Measurements from ENCODE around the gene SPATA19.
"Not testable (repeated sequence)": the region's sequence is repeated elsewhere in the genome, so short reads cannot be mapped to it uniquely, and the experiment has no call there.

The SPATA19 gene

DNA sequence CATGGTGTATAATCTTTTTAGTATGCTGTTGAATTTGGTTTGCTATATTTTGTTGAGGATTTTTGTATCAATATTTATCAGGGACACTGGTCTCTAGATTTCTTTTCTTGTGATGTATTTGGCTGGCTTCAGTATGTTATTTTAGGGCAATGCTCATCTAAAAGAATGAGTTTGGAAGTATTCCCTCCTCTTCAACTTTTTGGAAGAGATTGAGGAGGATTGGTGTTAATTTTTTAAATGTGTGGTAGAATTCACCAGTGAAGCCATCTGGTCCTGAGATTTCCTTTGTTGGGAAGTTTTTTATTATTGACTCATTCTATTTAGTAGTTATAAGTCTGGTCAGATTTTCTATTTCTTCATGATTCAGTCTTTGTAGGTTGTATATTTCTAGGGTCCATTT lies 22.1 kb upstream of the SPATA19 start:
- H3K9ac ChIP-seq (ENCODE audit: low read depth in 1 of 2, low read length in 2 of 2): no peak overlapping the region
- no peak overlapping the region for H3K27ac ChIP-seq (ENCODE audit: low read depth, low read length)
- no peaks in the 10 kb centered on the region for H3K9me3 ChIP-seq (ENCODE audit: control insufficient read depth in 1 of 2, low read length in 2 of 2)
- no peaks in the 10 kb centered on the region for H3K36me3 ChIP-seq (ENCODE audit: control insufficient read depth in 1 of 2, insufficient read depth in 2 of 2, low read length in 2 of 2)
- no peaks in the 10 kb centered on the region for H3K27me3 ChIP-seq (ENCODE audit: control insufficient read depth in 1 of 2, insufficient read depth in 2 of 2, low read length in 2 of 2)
- no peaks in the 10 kb centered on the region for H3K4me1 ChIP-seq (ENCODE audit: control insufficient read depth in 1 of 2, insufficient read depth in 2 of 2, low read length in 2 of 2)
- no peak overlapping the region for H3K4me3 ChIP-seq (ENCODE audit: low read depth in 1 of 2, low read length in 2 of 2)

DNA sequence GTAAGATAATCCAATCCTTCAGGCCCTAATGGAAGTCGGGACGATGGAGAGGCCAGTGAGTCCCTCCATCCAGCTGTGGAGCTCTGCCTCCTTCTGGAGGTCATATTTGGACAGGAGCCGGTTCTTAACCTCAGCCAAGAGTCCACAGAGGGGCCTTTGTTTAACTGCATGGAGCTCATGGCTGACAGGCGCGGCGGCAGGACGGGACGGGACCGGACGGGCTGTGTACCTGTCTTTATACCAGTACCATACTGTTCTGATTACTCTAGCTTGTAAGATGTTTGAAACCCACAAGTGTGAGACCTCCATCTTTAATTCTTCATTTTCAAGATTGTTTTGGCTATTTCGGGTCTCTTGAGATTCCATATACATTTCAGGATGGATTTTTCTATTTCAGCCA lies 20.2 kb upstream of the SPATA19 start:
- H3K4me3 ChIP-seq (ENCODE audit: low read depth in 1 of 2, low read length in 2 of 2): no peak overlapping the region
- H3K27ac ChIP-seq (ENCODE audit: low read depth, low read length): no peak overlapping the region

DNA sequence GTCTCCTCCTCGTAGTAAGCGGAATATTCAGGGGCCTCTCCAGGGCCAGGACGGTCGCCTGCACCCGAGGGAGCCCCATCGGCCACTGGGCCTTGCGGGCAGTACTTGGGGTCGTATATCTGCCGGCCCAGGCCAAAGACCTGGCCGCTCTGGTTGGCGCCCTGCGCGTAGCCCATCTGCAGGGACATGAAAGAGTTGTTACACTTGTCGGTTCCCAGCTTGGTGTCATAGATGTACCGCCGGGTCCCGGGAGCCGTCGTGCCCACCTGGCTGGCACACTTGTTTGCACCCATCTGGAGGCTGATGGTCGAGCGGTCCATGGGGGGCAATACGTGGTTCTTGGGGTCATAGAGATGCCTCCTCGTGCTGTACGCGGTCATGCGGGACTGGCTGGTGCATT lies 19.4 kb upstream of the SPATA19 start:
- no peaks in the 10 kb centered on the region for H3K36me3 ChIP-seq (ENCODE audit: control insufficient read depth in 1 of 2, insufficient read depth in 2 of 2, low read length in 2 of 2)
- H3K4me3 ChIP-seq (ENCODE audit: low read depth in 1 of 2, low read length in 2 of 2): no peak overlapping the region
- no peak overlapping the region for H3K9ac ChIP-seq (ENCODE audit: low read depth in 1 of 2, low read length in 2 of 2)
- H3K27ac ChIP-seq (ENCODE audit: low read depth, low read length): no peak overlapping the region
- no peaks in the 10 kb centered on the region for H3K27me3 ChIP-seq (ENCODE audit: control insufficient read depth in 1 of 2, insufficient read depth in 2 of 2, low read length in 2 of 2)
- no peaks in the 10 kb centered on the region for H3K9me3 ChIP-seq (ENCODE audit: control insufficient read depth in 1 of 2, low read length in 2 of 2)
- H3K4me1 ChIP-seq (ENCODE audit: control insufficient read depth in 1 of 2, insufficient read depth in 2 of 2, low read length in 2 of 2): no peaks in the 10 kb centered on the region

More for the DNA sequence above, 20.2 kb upstream of the SPATA19 start:
- no peak overlapping the region for H3K9ac ChIP-seq (ENCODE audit: low read depth in 1 of 2, low read length in 2 of 2)
- H3K36me3 ChIP-seq (ENCODE audit: control insufficient read depth in 1 of 2, insufficient read depth in 2 of 2, low read length in 2 of 2): no peaks in the 10 kb centered on the region
- H3K9me3 ChIP-seq (ENCODE audit: control insufficient read depth in 1 of 2, low read length in 2 of 2): no peaks in the 10 kb centered on the region
- H3K27me3 ChIP-seq (ENCODE audit: control insufficient read depth in 1 of 2, insufficient read depth in 2 of 2, low read length in 2 of 2): no peaks in the 10 kb centered on the region
- H3K4me1 ChIP-seq (ENCODE audit: control insufficient read depth in 1 of 2, insufficient read depth in 2 of 2, low read length in 2 of 2): no peaks in the 10 kb centered on the region

DNA sequence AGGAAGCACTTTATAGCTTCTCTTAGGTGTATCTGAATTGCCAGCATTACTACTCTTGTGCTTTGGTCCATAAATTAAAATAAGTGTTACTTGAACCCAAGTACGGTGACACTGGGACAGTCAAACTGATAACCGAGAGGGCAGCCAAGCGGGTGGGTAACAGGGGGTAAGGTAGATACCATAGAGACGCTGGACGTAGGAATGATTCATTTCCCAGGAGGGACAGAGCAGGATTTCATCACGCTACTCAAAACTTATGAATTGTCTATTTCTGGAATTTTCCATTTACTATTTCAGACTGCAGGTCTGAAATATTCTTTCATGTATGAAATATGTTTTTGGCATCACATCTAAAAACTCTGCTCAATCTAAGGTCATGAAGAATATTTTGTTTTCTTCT lies 14.8 kb upstream of the SPATA19 start:
- Histone ChIP-seq H3K9ac (ENCODE audit: low read depth in 1 of 2, low read length in 2 of 2) (no peak overlapping the region), H3K4me1 (ENCODE audit: control insufficient read depth in 1 of 2, insufficient read depth in 2 of 2, low read length in 2 of 2) (no peaks in the 10 kb centered on the region), H3K27me3 (ENCODE audit: control insufficient read depth in 1 of 2, insufficient read depth in 2 of 2, low read length in 2 of 2) (no peaks in the 10 kb centered on the region), H3K4me3 (ENCODE audit: low read depth in 1 of 2, low read length in 2 of 2) (no peak overlapping the region), H3K9me3 (ENCODE audit: control insufficient read depth in 1 of 2, low read length in 2 of 2) (no peaks in the 10 kb centered on the region), H3K27ac (ENCODE audit: low read depth, low read length) (no peak overlapping the region), H3K36me3 (ENCODE audit: control insufficient read depth in 1 of 2, insufficient read depth in 2 of 2, low read length in 2 of 2) (no peaks in the 10 kb centered on the region)

DNA sequence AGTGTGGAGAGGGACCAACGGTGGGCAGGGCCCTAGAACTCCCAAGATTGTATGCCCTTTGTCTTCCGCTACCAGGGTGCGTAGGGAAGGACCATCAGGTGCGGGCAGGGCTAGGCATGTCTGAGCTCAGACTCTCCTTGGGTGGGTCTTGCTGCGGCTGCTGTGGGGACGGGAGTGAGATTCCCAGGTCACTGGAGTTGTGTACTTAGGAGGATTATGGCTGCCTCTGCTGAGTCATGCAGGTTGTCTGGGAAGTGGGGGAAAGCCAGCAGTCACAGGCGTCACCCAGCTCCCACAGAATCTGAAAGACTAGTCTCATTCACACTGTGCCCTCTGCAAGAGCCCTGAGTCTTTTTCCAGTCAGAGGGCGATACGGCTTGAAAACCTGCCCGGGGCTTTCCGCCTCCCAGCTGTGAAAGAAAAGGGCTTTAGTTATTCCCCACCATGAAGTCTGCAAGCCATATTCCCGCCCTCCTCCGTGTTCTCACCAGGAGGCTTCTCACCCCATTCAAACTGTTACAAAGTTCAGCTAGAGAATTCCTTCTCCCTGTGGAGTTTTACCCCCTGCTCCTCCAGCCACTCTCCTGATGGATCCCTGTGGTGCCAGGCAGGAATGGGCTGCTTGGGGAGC lies 9.1 kb upstream of the SPATA19 start:
- H3K9me3 ChIP-seq (ENCODE audit: control insufficient read depth in 1 of 2, low read length in 2 of 2); H3K27me3 ChIP-seq (ENCODE audit: control insufficient read depth in 1 of 2, insufficient read depth in 2 of 2, low read length in 2 of 2); H3K36me3 ChIP-seq (ENCODE audit: control insufficient read depth in 1 of 2, insufficient read depth in 2 of 2, low read length in 2 of 2); H3K4me3 ChIP-seq (ENCODE audit: low read depth in 1 of 2, low read length in 2 of 2); H3K27ac ChIP-seq (ENCODE audit: low read depth, low read length); H3K4me1 ChIP-seq (ENCODE audit: control insufficient read depth in 1 of 2, insufficient read depth in 2 of 2, low read length in 2 of 2); H3K9ac ChIP-seq (ENCODE audit: low read depth in 1 of 2, low read length in 2 of 2): not testable (repeated sequence)

DNA sequence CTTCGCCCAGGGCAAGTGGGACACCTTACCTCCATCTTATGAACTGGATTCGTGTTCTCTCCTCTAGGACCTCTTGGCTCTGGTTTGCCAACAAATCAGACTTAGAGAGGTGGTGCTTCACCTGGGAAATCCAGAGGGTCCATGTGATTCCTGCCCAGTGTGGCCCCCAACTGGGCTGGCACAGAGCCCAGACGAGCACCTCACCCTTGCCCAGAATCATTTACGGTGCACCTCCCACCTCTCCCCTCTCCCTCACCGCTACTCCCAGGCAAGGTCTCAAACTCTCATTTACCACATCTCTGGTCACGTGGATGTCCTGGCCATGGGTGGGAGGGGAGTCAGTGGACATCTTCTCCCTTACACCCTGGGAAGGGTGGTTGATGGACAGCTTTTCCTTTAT lies 1.1 kb downstream of the SPATA19 start:
- H3K27me3 ChIP-seq (ENCODE audit: control insufficient read depth in 1 of 2, insufficient read depth in 2 of 2, low read length in 2 of 2): no peaks in the 10 kb centered on the region
- H3K4me3 ChIP-seq (ENCODE audit: low read depth in 1 of 2, low read length in 2 of 2): no peak overlapping the region
- H3K9ac ChIP-seq (ENCODE audit: low read depth in 1 of 2, low read length in 2 of 2): no peak overlapping the region
- no peak overlapping the region for H3K27ac ChIP-seq (ENCODE audit: low read depth, low read length)
- no peaks in the 10 kb centered on the region for H3K4me1 ChIP-seq (ENCODE audit: control insufficient read depth in 1 of 2, insufficient read depth in 2 of 2, low read length in 2 of 2)
- H3K36me3 ChIP-seq (ENCODE audit: control insufficient read depth in 1 of 2, insufficient read depth in 2 of 2, low read length in 2 of 2): no peaks in the 10 kb centered on the region
- no peaks in the 10 kb centered on the region for H3K9me3 ChIP-seq (ENCODE audit: control insufficient read depth in 1 of 2, low read length in 2 of 2)

DNA sequence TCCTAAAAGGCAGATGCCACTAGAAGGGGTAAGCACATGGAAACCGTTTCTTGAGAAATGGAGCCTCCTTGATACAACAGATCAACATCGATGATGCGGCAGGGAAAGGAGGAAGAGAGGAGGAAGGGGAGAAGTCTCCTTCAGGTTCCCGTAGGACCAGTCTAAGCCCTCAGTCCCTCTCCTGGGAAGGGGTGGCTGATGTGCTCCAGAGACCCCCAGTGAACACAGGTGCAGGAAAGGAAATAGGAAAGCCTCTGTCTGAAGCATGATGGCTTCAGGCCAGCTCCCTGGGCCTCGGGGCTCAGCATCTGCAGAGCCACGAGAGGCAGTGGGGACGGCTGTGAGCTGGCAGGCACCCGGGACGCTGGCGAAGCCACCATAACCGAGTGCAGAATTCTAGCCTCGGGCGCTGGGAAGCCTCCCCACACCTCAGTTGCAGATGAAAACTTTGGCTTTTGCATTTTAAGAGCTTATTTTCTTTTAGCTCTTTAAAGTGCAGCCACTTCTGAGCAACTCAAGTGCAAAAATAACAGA lies 1.8 kb downstream of the SPATA19 start:
- H3K9ac ChIP-seq (ENCODE audit: low read depth in 1 of 2, low read length in 2 of 2): no peak overlapping the region

DNA sequence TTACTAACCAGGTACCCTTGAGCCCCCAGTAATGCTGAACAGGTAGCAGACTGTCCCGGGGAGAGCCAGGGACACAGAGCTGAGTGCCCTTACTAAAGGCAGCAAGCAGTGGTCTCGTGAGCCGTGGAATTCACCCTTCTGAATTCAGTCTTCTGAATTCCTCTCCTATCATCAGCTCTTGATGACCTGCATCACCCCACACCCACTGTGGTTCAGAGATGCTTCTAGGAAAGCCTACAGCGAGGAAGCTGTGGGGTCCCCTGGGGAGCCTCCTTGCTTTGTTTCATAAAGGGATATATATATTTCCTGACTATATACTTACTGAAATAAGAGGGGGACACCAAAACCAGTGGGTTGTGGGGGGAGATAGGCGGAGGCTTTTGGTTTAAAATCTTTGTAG lies 2.6 kb downstream of the SPATA19 start:
- no peaks in the 10 kb centered on the region for H3K9me3 ChIP-seq (ENCODE audit: control insufficient read depth in 1 of 2, low read length in 2 of 2)

More for the DNA sequence above, 1.8 kb downstream of the SPATA19 start:
- Histone ChIP-seq H3K36me3 (ENCODE audit: control insufficient read depth in 1 of 2, insufficient read depth in 2 of 2, low read length in 2 of 2) (no peaks in the 10 kb centered on the region), H3K27me3 (ENCODE audit: control insufficient read depth in 1 of 2, insufficient read depth in 2 of 2, low read length in 2 of 2) (no peaks in the 10 kb centered on the region), H3K27ac (ENCODE audit: low read depth, low read length) (no peak overlapping the region), H3K4me3 (ENCODE audit: low read depth in 1 of 2, low read length in 2 of 2) (no peak overlapping the region), H3K9me3 (ENCODE audit: control insufficient read depth in 1 of 2, low read length in 2 of 2) (no peaks in the 10 kb centered on the region), H3K4me1 (ENCODE audit: control insufficient read depth in 1 of 2, insufficient read depth in 2 of 2, low read length in 2 of 2) (no peaks in the 10 kb centered on the region)

DNA sequence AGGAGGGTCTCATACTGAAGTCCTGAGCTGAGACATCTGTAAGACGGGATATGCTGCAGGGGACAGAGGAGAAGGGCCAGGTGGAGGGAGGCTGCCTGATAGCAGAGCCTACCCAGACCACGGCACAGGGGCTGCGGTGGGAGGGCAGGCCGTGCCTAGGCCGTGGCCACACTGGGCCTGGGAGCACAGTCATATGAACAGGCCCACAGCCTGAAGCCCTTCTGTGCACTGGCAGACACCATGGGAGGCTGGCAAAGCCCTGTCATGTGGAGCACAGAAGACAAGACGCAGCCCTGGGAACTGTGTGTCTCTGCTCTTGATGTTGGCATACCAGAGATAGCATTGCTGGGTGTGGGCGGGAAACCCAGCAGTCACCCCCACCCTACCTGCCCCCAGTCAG lies 3.3 kb downstream of the SPATA19 start:
- Histone ChIP-seq H3K36me3 (ENCODE audit: control insufficient read depth in 1 of 2, insufficient read depth in 2 of 2, low read length in 2 of 2) (no peaks in the 10 kb centered on the region), H3K4me3 (ENCODE audit: low read depth in 1 of 2, low read length in 2 of 2) (no peak overlapping the region), H3K27ac (ENCODE audit: low read depth, low read length) (no peak overlapping the region), H3K27me3 (ENCODE audit: control insufficient read depth in 1 of 2, insufficient read depth in 2 of 2, low read length in 2 of 2) (no peaks in the 10 kb centered on the region), H3K9me3 (ENCODE audit: control insufficient read depth in 1 of 2, low read length in 2 of 2) (no peaks in the 10 kb centered on the region), H3K9ac (ENCODE audit: low read depth in 1 of 2, low read length in 2 of 2) (no peak overlapping the region), H3K4me1 (ENCODE audit: control insufficient read depth in 1 of 2, insufficient read depth in 2 of 2, low read length in 2 of 2) (no peaks in the 10 kb centered on the region)

More for the DNA sequence above, 2.6 kb downstream of the SPATA19 start:
- Histone ChIP-seq H3K27ac (ENCODE audit: low read depth, low read length) (no peak overlapping the region), H3K9ac (ENCODE audit: low read depth in 1 of 2, low read length in 2 of 2) (no peak overlapping the region), H3K4me1 (ENCODE audit: control insufficient read depth in 1 of 2, insufficient read depth in 2 of 2, low read length in 2 of 2) (no peaks in the 10 kb centered on the region), H3K4me3 (ENCODE audit: low read depth in 1 of 2, low read length in 2 of 2) (no peak overlapping the region), H3K27me3 (ENCODE audit: control insufficient read depth in 1 of 2, insufficient read depth in 2 of 2, low read length in 2 of 2) (no peaks in the 10 kb centered on the region), H3K36me3 (ENCODE audit: control insufficient read depth in 1 of 2, insufficient read depth in 2 of 2, low read length in 2 of 2) (no peaks in the 10 kb centered on the region)

DNA sequence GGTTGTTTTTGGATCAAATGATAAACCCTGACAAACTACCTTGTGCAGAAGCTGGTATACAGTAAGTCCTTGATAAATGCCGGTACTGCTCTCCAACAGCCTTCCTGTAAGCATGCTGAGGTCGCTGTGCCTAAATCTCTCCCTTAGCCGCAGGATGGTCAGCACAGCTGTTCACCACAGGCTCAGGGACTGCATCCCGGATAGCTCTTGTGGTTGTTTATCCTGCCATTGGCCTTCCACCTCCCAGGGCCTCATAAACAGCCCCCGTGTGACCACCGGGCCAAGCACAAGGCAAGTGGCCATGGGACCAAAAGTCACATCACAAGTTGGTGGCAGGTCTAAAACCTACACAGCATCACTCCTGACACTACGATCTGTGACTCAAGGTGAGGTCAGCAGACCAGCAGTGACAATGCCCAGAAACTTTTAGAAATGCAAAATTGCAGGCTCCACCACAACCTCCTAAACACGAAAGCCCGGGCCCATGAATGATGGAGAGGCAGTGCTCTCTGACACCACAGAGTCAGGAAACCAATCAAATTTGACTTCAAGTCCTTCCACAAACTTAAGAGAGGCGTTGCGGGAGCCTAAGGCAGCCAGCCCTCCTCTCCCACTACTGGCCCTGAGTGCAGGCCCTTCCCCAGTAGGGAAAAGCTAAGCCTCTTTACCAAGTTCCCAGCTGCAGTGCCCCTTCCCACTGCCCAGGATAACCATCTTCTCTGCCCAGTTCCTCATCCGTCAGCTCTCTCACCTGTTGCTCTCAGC lies 3.9 kb downstream of the SPATA19 start:
- H3K27me3 ChIP-seq (ENCODE audit: control insufficient read depth in 1 of 2, insufficient read depth in 2 of 2, low read length in 2 of 2): no peaks in the 10 kb centered on the region
- H3K9ac ChIP-seq (ENCODE audit: low read depth in 1 of 2, low read length in 2 of 2): no peak overlapping the region
- H3K4me3 ChIP-seq (ENCODE audit: low read depth in 1 of 2, low read length in 2 of 2): no peak overlapping the region
- no peaks in the 10 kb centered on the region for H3K36me3 ChIP-seq (ENCODE audit: control insufficient read depth in 1 of 2, insufficient read depth in 2 of 2, low read length in 2 of 2)
- H3K4me1 ChIP-seq (ENCODE audit: control insufficient read depth in 1 of 2, insufficient read depth in 2 of 2, low read length in 2 of 2): no peaks in the 10 kb centered on the region
- H3K27ac ChIP-seq (ENCODE audit: low read depth, low read length): no peak overlapping the region
- H3K9me3 ChIP-seq (ENCODE audit: control insufficient read depth in 1 of 2, low read length in 2 of 2): no peaks in the 10 kb centered on the region
